Sigmoid colon (tissue), 7 donors: ENCODE results near the gene PIP5KL1. TPM values are rescaled to one million over a fixed set of nuclear protein-coding genes. Genes with fewer than 3 reads are reported as not detected.

Experiments
- DNase-seq: peaks from one replicate; pipeline ENCODE4 v3.0.0-alpha.2; 2019
- H3K27ac ChIP-seq, 4 donors: fragments of 200-600 bp; sonication (generic); one replicate each; pipeline ENCODE4 v1.5.1; 2016 to 2019; ENCODE audit warnings: mild to moderate bottlenecking in 1 of 4
- H3K27me3 ChIP-seq, 3 donors: fragments of 200-600 bp; sonication (generic); one replicate each; pipeline ENCODE4 v1.5.1; 2019; ENCODE audit warnings: mild to moderate bottlenecking in 1 of 3
- H3K36me3 ChIP-seq, 4 donors: fragments of 200-600 bp; sonication (generic); one replicate each; pipeline ENCODE4 v1.5.1; 2016 to 2019
- H3K4me1 ChIP-seq, 4 donors: fragments of 200-600 bp; sonication (generic); one replicate each; pipeline ENCODE4 v1.5.1; 2017 to 2019
- H3K4me3 ChIP-seq, 4 donors: fragments of 200-600 bp; sonication (generic); one replicate each; pipeline ENCODE4 v1.5.1; 2017 to 2019; ENCODE audit warnings: mild to moderate bottlenecking in 2 of 4, moderate library complexity in 1 of 4
- H3K9me3 ChIP-seq, 4 donors: fragments of 200-600 bp in 3 of 4; sonication (generic) in 3 of 4; one replicate each; pipeline versions ENCODE4 v1.5.1 to v1.6.1; 2013 to 2019
- EP300 ChIP-seq, 4 donors: sonication (generic); formaldehyde crosslinking; IDR thresholded peaks; one replicate each; pipeline ENCODE4 v1.6.1; 2017; ENCODE audit warnings: antibody characterized with exemption in 4 of 4
- POLR2A ChIP-seq, 2 donors: fragments of 450-650 bp; IDR thresholded peaks; one replicate each; pipeline ENCODE4 v1.6.1; 2016; ENCODE audit warnings: antibody characterized with exemption in 2 of 2, mild to moderate bottlenecking in 2 of 2, moderate library complexity in 2 of 2
- POLR2AphosphoS5 ChIP-seq, 4 donors: sonication (generic); formaldehyde crosslinking; IDR thresholded peaks; one replicate each; pipeline ENCODE4 v1.6.1; 2017; ENCODE audit warnings: antibody characterized with exemption in 4 of 4
- WGBS, 2 donors: extraction: QIAGEN DNeasy Blood & Tissue Kit; methylation state at CpG; one replicate each; pipeline ENCODE4 v1.1.7; 2013; 5-methylcytosine and 5-hydroxymethylcytosine counted together
- intact Hi-C: fragments of 100-400 bp; cut with DNase I; formaldehyde crosslinking; loops from one replicate; pipeline ENCODE4 v1.15.1; 2023
- polyA plus RNA-seq, 3 donors: library from polyadenylated mRNA; stranded (reverse); fragments of 200-250 nt; gene quantifications; one replicate each; pipeline ENCODE4 v1.2.3, GENCODE V29; 2013
- total RNA-seq, 4 donors: library from RNA; depleted of rRNA; stranded (reverse); fragments of >200 nt; gene quantifications; one replicate each; pipeline ENCODE4 v1.1.0, GENCODE V29; 2016
- TF ChIP-seq, protein P1 (sequence below), 4 experiments: fragments of 450-650 bp in 3 of 4; fragments of 200-600 bp in 1 of 4; IDR thresholded peaks; one replicate each; pipeline ENCODE4 v1.5.1; 2016 to 2019; ENCODE audit warnings: antibody characterized with exemption in 4 of 4, mild to moderate bottlenecking in 3 of 4, moderate library complexity in 2 of 4
- donor health status: healthy with polysubstance abuse.
- donor health status: Bipolar disorder and iron deficiency.
- donor health status: healthy.

PIP5KL1 gene
- total and polyA plus RNA-seq, 7 donors = 0.16 to 4.2 (median 2.1) TPM; not detected in 1

DNA sequence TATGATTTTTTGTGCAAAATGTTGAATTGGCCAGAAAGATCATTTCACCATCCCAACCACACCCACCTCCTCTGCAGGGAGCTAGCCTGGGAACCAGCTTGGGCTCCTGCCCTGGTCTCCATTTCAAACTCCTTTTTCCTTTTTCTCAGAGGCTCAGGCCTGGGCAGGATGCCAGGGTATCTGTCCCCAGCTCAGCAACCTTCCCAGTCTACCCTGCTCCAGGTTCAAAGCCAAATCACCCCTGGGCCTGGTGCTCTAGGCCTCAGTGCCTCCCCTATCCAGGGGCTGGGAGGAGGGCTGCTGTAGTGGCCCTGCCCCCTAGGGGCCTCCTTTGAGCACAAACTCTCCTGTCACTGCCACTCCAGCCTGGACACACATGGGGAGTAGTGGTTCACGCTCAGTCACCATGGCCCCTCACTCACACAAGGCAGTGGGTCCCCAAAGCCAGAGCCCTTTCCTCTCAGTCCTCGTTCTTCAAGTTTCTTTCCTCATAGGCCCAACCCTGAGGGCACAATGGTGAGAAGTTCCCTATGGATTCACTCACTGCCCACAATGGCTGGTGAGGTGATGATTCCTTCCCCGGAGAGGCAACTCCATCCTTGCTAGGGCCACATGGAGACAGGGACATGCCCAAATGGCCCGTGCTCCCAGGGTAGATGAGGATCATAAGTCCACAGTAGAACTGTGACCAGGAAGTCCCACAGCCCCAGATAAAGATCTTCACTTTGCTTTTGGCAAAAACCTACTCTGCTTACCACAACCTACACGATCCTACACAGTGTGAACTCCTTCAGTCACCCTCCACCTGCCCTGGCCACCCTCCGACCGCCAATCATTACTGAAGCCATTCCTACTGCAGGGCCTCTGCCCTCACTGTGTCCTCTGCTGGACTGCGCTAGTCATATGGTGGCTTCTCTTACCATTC, 12.1 kb downstream of the PIP5KL1 start:
- Histone ChIP-seq H3K27me3 (no peaks in the 10 kb centered on the region), H3K27ac (peak overlapping the region; percentile 72 to 81 (median 78)), H3K9me3 (no peaks in the 10 kb centered on the region), H3K4me1 (peaks cover 0 to 57% (median 52%) of the 10 kb centered on the region in 4 donors), H3K36me3 (no peaks in the 10 kb centered on the region), H3K4me3 (no peak overlapping the region)
- intact Hi-C loops = loop anchor here (2.0 to 5.0 kb wide), 4 partner anchors 41 to 330 kb away; partner anchors contain the start of genes AK1, CDK9 and FPGS
- TF ChIP-seq POLR2AphosphoS5 (IDR thresholded peaks at IDR 0.05) (no peak), POLR2A (IDR thresholded peaks at IDR 0.05) (no peak), EP300 (IDR thresholded peaks at IDR 0.05) (no peak)
- TF ChIP-seq, protein P1, sequence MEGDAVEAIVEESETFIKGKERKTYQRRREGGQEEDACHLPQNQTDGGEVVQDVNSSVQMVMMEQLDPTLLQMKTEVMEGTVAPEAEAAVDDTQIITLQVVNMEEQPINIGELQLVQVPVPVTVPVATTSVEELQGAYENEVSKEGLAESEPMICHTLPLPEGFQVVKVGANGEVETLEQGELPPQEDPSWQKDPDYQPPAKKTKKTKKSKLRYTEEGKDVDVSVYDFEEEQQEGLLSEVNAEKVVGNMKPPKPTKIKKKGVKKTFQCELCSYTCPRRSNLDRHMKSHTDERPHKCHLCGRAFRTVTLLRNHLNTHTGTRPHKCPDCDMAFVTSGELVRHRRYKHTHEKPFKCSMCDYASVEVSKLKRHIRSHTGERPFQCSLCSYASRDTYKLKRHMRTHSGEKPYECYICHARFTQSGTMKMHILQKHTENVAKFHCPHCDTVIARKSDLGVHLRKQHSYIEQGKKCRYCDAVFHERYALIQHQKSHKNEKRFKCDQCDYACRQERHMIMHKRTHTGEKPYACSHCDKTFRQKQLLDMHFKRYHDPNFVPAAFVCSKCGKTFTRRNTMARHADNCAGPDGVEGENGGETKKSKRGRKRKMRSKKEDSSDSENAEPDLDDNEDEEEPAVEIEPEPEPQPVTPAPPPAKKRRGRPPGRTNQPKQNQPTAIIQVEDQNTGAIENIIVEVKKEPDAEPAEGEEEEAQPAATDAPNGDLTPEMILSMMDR (IDR thresholded peaks at IDR 0.05) = no peak
- no peak for DNase-seq
- 76 to 82% methylated on average over 8 of the region's 8 CpGs for WGBS, 2 donors

DNA sequence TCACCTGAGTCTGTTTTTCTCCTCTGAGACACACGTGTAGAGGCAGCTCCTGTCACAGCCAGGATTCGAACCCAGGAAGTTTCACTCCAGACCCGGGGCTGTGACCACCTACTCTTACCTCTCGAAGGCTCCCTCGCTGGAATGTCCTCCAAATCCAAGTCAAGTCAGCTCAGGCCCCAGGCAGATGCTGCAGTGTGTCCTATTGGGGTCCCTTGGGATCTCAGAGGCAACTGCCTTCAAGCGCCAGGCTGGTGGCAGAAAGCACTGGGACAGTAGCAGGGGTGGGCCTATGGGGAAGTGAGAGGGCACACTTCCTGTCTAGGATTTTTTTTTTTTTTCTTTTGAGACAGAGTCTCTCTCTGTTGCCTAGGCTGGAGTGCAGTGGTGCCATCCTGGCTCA, 13.0 kb downstream of the PIP5KL1 start:
- no peak for DNase-seq

DNA sequence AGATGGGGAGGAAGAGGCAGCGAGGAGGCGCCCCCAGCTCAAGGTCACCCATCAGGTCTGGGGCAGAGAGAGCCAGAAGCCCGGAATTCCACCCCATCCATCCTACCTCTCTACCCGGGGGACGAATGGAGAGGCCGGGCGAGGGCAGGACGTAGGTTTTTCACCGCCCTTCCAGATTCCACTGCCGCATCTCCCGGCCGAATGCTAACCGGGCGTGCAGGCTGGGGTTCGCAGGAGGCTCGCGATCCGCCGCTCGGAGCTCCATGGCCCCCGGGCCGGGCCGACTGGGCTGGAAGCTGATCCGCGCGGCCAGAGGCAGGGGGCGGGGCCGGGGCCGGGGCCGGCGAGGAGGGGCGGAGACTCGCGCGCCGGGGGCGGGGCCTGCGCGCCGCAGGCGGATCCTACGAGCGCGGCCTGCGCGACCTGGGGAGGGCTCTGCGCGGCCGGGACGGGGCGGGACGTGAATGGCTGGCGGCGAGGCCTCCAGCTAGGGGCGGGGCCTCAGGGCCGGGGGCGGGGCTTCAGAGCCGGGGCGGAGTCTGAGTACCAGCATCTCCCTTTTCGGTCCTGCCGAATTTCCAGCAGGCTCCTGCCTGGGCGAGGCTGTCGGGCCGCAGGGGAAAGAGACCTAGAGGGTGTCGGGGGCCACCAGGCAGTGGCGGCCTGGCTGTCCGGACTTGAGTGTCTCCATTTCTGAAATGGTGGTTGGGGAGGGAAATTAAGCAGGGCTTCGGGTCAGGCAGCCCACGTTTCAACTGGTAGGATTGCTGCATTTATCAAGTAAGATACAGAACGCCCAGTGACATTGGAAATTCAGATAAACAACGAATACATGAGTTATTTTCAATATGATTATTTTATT, 13.6 kb downstream of the PIP5KL1 start, which contains the start of gene ST6GALNAC4:
ST6GALNAC4 (minus strand) TSS at position 322 of the 862 bp plus-strand sequence. CDS start 622 bp downstream, outside the sequence.
- H3K36me3 ChIP-seq = peaks cover 0 to 8% (median 3%) of the 10 kb centered on the region in 4 donors
- intact Hi-C loops = loop anchor here (2.0 to 5.0 kb wide), 5 partner anchors 18 to 182 kb away; partner anchors contain the start of genes AK1, CDK9, FPGS and ST6GALNAC6
- H3K4me3 ChIP-seq = peak within 1 kb of the TSS; percentile 51 to 68 (median 66)
- H3K9me3 ChIP-seq = no peaks in the 10 kb centered on the region
- 2% methylated on average over 71 of the region's 71 CpGs for WGBS, 2 donors
- peaks cover 0 to 55% (median 50%) of the 10 kb centered on the region in 4 donors for H3K4me1 ChIP-seq
- TF ChIP-seq POLR2A (IDR thresholded peaks at IDR 0.05) = peak in 1 of 2 donors; percentile 39
- TF ChIP-seq, protein P1 (IDR thresholded peaks at IDR 0.05) = no peak
- TF ChIP-seq POLR2AphosphoS5 (IDR thresholded peaks at IDR 0.05) = peak; percentile 57 to 80 (median 70)
- peak within 1 kb of the TSS; percentile 72 to 81 (median 78) for H3K27ac ChIP-seq
- DNase-seq = peak; percentile 97
- H3K27me3 ChIP-seq = no peaks in the 10 kb centered on the region

More for the DNA sequence above, 13.0 kb downstream of the PIP5KL1 start:
- Histone ChIP-seq H3K36me3 (peaks cover 0 to 2% (median 0%) of the 10 kb centered on the region in 4 donors), H3K27ac (peak overlapping the region; percentile 72 to 81 (median 78)), H3K4me1 (peaks cover 0 to 57% (median 52%) of the 10 kb centered on the region in 4 donors), H3K4me3 (peak overlapping the region in 2 of 4 donors; percentile 64 to 68), H3K27me3 (no peaks in the 10 kb centered on the region), H3K9me3 (no peaks in the 10 kb centered on the region)
- WGBS, 2 donors = 54 to 60% methylated on average over 6 of the region's 6 CpGs
- TF ChIP-seq, protein P1 (IDR thresholded peaks at IDR 0.05) = no peak
- TF ChIP-seq POLR2AphosphoS5 (IDR thresholded peaks at IDR 0.05) (no peak), EP300 (IDR thresholded peaks at IDR 0.05) (no peak)
- intact Hi-C loops = loop anchor here (2.0 to 5.0 kb wide), 6 partner anchors 19 to 329 kb away; partner anchors contain the start of genes AK1, CDK9, FPGS and ST6GALNAC6
